Neutrophil (primary cell): ENCODE data around the gene IGDCC3.

Experiments used
- H3K27ac ChIP-seq: fragments of 200-600 bp; sonication (generic); 2 replicates; pipeline ENCODE4 v1.5.1; 2016; ENCODE audit warnings: mild to moderate bottlenecking, moderate library complexity
- H3K27me3 ChIP-seq: fragments of 200-600 bp; sonication (generic); 2 replicates; pipeline ENCODE4 v1.6.0; 2016; ENCODE audit warnings: mild to moderate bottlenecking
- H3K36me3 ChIP-seq: fragments of 200-600 bp; sonication (generic); 2 replicates; pipeline ENCODE4 v1.5.1; 2017
- H3K4me1 ChIP-seq, 2 experiments: fragments of 200-600 bp in 1 of 2; sonication (generic) in 1 of 2; 1 replicate in 1 of 2; 2 replicates in 1 of 2; pipeline versions ENCODE4 v1.5.1 to v1.6.1; 2013 to 2016; ENCODE audit warnings: low read depth in 1 of 2, low read length in 1 of 2, mild to moderate bottlenecking in 1 of 2, moderate library complexity in 1 of 2; ENCODE audit not compliant: control insufficient read depth in 1 of 2, insufficient read depth in 1 of 2
- H3K4me3 ChIP-seq, 2 experiments: fragments of 200-600 bp in 1 of 2; sonication (generic) in 1 of 2; 1 replicate in 1 of 2; 2 replicates in 1 of 2; pipeline ENCODE4 v1.5.1; 2013 to 2016; ENCODE audit warnings: low read depth in 1 of 2, low read length in 1 of 2, mild to moderate bottlenecking in 1 of 2, moderate library complexity in 1 of 2
- H3K9me3 ChIP-seq: fragments of 200-600 bp; sonication (generic); 2 replicates; pipeline ENCODE4 v1.5.1; 2016
- CTCF ChIP-seq: fragments of 200-600 bp; sonication (generic); IDR thresholded peaks from 2 replicates; pipeline ENCODE4 v1.5.1; 2016; ENCODE audit warnings: antibody characterized with exemption

IGDCC3 gene

DNA sequence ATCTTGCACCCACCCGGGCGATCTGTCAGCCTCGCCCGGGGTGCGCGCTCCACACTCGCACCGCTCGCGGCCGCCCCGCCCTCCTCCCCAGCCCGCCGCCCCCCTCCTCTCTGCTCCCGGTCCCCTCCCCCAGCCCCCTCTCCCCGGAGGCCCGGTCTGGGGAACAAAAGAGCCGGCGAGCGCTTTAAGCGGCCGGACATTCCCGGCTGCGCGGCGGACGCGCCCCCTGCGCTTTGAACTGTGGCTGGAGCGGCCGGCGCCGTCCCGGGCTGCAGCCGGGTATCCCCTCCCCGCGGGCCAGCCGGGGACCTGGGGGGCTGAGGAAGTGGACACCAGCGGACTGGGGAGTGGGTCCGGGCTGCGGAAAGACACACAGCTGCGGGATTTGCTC is at the start of gene IGDCC3:
TSS of gene IGDCC3 (minus strand) at position 27 of the 391 bp plus-strand sequence. CDS start 214 bp downstream, outside the sequence.
- Histone ChIP-seq H3K27me3 (peaks cover 100% of the 10 kb centered on the region), H3K4me3 (no peak within 1 kb of the TSS), H3K9me3 (no peaks in the 10 kb centered on the region), H3K4me1 (peaks cover 5 to 10% of the 10 kb centered on the region in 2 experiments), H3K27ac (no peak within 1 kb of the TSS), H3K36me3 (no peaks in the 10 kb centered on the region)
- no peak for TF ChIP-seq CTCF

- no peaks in the 10 kb centered on the region for H3K9me3 ChIP-seq
- H3K27me3 ChIP-seq = peaks cover 63% of the 10 kb centered on the region
- peaks cover 8 to 13% of the 10 kb centered on the region in 2 experiments for H3K4me1 ChIP-seq
- no peaks in the 10 kb centered on the region for H3K36me3 ChIP-seq
- no peak for TF ChIP-seq CTCF
- H3K4me3 ChIP-seq = no peak overlapping the region
- H3K27ac ChIP-seq = no peak overlapping the region
These were observed 48.5 kb upstream of the IGDCC3 start for GRCh38 chr15:65426216-65426853.

- no peak overlapping the region for H3K4me3 ChIP-seq
- H3K9me3 ChIP-seq = no peaks in the 10 kb centered on the region
- H3K4me1 ChIP-seq = peaks cover 8 to 13% of the 10 kb centered on the region in 2 experiments
- H3K36me3 ChIP-seq = no peaks in the 10 kb centered on the region
- no peak for TF ChIP-seq CTCF
- H3K27ac ChIP-seq = no peak overlapping the region
- H3K27me3 ChIP-seq = peaks cover 80% of the 10 kb centered on the region
These were observed 46.9 kb upstream of the IGDCC3 start for GRCh38 chr15:65424683-65425082.

- peaks cover 85% of the 10 kb centered on the region for H3K27me3 ChIP-seq
- no peak for TF ChIP-seq CTCF
- no peaks in the 10 kb centered on the region for H3K36me3 ChIP-seq
- no peak overlapping the region for H3K27ac ChIP-seq
- no peak overlapping the region for H3K4me3 ChIP-seq
- H3K4me1 ChIP-seq = peaks cover 8 to 13% of the 10 kb centered on the region in 2 experiments
- no peaks in the 10 kb centered on the region for H3K9me3 ChIP-seq
These were observed 46.3 kb upstream of the IGDCC3 start for GRCh38 chr15:65423976-65424679.

GRCh38 chr15:65423150-65423975 is 45.6 kb upstream of the IGDCC3 start:
- TF ChIP-seq CTCF = no peak
- H3K4me3 ChIP-seq = no peak overlapping the region
- H3K9me3 ChIP-seq = no peaks in the 10 kb centered on the region
- peaks cover 8 to 13% of the 10 kb centered on the region in 2 experiments for H3K4me1 ChIP-seq
- H3K36me3 ChIP-seq = no peaks in the 10 kb centered on the region
- no peak overlapping the region for H3K27ac ChIP-seq
- peaks cover 93% of the 10 kb centered on the region for H3K27me3 ChIP-seq
